Gastrocnemius medialis (tissue), 4 donors: Measurements from ENCODE around the gene LRRC66.

Source experiments
- POLR2A ChIP-seq, 2 donors: fragments of 450-650 bp; IDR thresholded peaks; one replicate each; pipeline ENCODE4 v1.6.1; 2017; ENCODE audit warnings: antibody characterized with exemption in 2 of 2, mild to moderate bottlenecking in 2 of 2, moderate library complexity in 2 of 2
- TF ChIP-seq, protein P1 (sequence below), 5 experiments: fragments of 450-650 bp in 3 of 5; fragments of 200-600 bp in 2 of 5; sonication (generic) in 2 of 5; IDR thresholded peaks in 4 of 5; conservative IDR thresholded peaks in 1 of 5; 1 replicate in 4 of 5; 2 replicates in 1 of 5; pipeline ENCODE4 v1.5.1; 2016 to 2019; ENCODE audit warnings: antibody characterized with exemption in 5 of 5, mild to moderate bottlenecking in 3 of 5, moderate library complexity in 3 of 5

DNA sequence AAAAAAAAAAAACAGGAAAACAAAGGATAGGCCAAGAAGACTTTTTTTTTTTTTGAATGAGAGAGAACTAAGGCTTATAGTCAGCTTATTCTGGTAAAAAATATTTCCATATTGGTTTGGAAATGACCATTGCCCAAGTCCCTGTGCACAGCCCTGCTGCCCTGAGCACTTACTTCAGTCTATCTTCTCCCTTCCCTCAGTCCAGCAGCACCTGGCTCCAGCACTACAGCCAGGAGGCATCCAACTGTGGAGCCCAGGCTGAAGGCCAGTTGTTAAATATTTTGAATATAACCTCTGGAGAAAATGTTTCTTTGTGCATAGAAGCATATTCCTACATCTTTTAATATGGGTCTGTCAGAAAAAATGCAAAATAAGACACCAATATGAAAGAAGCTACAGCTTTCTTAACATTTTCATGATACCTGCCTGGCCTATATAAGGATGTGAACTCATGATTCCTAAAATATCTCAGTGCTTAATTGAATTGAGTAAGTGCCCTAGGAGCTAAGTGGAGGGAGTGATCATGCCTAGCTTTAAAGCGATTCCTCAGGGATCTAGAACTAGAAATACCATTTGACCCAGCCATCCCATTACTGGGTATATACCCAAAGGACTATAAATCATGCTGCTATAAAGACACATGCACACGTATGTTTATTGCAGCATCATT lies 14.4 kb downstream of the LRRC66 start:
- TF ChIP-seq, protein P1, sequence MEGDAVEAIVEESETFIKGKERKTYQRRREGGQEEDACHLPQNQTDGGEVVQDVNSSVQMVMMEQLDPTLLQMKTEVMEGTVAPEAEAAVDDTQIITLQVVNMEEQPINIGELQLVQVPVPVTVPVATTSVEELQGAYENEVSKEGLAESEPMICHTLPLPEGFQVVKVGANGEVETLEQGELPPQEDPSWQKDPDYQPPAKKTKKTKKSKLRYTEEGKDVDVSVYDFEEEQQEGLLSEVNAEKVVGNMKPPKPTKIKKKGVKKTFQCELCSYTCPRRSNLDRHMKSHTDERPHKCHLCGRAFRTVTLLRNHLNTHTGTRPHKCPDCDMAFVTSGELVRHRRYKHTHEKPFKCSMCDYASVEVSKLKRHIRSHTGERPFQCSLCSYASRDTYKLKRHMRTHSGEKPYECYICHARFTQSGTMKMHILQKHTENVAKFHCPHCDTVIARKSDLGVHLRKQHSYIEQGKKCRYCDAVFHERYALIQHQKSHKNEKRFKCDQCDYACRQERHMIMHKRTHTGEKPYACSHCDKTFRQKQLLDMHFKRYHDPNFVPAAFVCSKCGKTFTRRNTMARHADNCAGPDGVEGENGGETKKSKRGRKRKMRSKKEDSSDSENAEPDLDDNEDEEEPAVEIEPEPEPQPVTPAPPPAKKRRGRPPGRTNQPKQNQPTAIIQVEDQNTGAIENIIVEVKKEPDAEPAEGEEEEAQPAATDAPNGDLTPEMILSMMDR (IDR thresholded peaks at IDR 0.05 in 4 of 5, conservative IDR thresholded peaks at IDR 0.05 in 1 of 5): no peak
- TF ChIP-seq POLR2A (IDR thresholded peaks at IDR 0.05): no peak
